HG02938 (cell line): Measurements from ENCODE around the gene FAM83D.

Source experiments
- ATAC-seq: cut with Tn5 transposase; IDR thresholded peaks from one replicate; pipeline ENCODE4 v1.9.1; 2021; ENCODE audit warnings: mild to moderate bottlenecking, moderate library complexity; ENCODE audit not compliant: unreplicated experiment

FAM83D gene

DNA sequence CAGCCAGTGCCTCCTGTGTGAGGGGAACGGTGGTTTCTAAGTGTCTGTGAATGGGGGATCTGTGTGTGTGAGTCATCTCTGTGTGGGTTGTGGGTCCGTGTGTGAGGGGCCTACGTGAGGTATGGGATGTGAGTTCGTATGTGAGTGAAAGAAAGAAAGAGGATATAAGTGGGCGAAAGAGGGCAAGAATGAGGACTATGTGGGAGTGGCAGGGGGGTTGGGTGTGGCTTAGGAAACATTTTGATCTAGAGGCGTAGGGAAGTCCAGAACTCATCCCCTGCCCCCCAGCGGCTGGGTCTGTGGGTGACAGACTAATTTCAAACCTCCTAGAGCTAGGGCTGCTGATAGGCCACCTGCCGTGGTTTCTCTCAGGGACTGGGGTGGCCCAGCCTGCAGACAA, 71.4 kb downstream of the FAM83D start:
- ATAC-seq: peak; percentile 84

DNA sequence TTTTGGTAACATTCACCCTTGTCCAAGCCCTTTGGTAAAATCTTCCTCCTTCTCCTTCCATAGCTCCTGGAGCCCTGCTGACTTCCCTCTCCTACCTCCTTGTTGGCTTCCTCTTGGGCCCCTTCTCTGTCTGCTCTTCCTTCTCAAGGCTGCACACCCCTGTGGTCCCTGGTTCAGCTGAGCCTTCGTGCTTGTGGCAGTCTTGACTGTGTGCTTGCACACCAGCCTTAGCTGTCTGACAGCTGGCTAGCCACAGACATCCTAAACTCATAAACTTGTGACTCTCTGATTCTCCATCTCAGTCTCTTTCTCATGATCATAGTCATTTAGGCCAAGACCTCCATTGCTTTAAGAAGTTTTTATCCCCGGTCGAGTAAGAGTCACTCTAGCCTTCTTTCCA, 73.0 kb downstream of the FAM83D start:
- no peak for ATAC-seq

DNA sequence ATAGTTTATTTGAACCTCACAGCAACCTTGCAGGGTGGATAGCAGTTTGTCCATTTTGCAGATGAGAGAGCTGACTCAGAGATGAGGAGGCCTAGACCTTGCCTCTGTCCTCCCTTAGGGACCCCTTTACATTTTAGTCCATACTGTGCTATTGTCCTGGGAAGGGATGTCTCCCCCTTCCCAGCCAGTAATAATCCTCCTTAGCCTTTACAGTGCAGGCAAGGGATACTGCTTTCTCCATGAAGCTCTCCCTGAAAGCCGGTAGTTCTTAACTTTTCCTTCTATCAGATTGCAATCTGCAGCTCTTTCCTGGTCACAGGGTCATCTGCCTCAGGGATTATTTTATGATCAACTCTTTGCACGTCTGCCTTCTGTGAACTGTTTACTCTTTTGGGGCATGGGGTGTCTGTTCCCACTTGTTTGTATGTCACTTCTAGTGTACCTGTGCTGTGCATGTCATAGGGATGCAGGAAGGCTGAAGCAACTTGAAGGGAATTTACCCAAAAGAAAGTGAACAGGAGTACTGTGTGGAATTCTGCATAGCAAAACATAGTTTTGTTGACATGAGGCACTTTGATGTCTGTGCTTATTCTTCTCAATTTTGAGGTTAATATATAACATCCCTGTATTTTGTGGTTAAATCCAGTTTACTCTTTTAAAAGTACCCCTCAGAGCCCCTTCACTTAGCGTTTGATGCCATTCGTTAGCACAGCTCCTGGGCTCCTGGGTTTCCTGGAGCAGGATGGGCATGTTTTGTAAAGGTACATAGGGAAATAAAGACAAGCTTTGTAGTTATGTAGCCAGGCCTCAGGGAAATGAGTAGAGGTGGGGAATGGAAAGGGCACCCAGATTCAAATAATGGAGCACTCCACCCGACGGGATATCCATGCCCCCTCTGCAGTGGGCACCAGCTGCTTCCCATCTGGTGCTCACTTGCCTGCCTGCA, 74.0 kb downstream of the FAM83D start:
- no peak for ATAC-seq
